A549 (cell line): ENCODE data around the gene RGPD6.
"Not testable (repeated sequence)": the region's sequence is repeated elsewhere in the genome, so short reads cannot be mapped to it uniquely, and the experiment has no call there.

Experiments
- CTCF ChIP-seq: fragments of >200 bp; sonication (Bioruptor Twin); formaldehyde crosslinking; IDR thresholded peaks from 3 replicates; pipeline ENCODE4 v1.5.1; 2016
- ELK1 ChIP-seq: fragments of 150-350 bp; IDR thresholded peaks from 2 replicates; pipeline ENCODE4 v1.6.1; 2014; ENCODE audit warnings: low read depth, mild to moderate bottlenecking, low read length
- EP300 ChIP-seq, 2 experiments: fragments of >200 bp; sonication (Bioruptor Twin); formaldehyde crosslinking; IDR thresholded peaks; 2 replicates in 1 of 2; 3 replicates in 1 of 2; pipeline ENCODE4 v1.6.1; 2016 to 2017
- NR3C1 ChIP-seq: fragments of >200 bp; sonication (Bioruptor Twin); formaldehyde crosslinking; IDR thresholded peaks from 3 replicates; pipeline ENCODE4 v1.6.1; 2017
- PBX3 ChIP-seq: IDR thresholded peaks from 2 replicates; pipeline ENCODE4 v1.6.1; 2012
- PHF8 ChIP-seq: fragments of 200-600 bp; sonication (generic); IDR thresholded peaks from 2 replicates; pipeline ENCODE4 v1.6.1; 2016; ENCODE audit warnings: low read depth, mild to moderate bottlenecking, antibody characterized with exemption, moderate library complexity, borderline replicate concordance
- POLR2A ChIP-seq: IDR thresholded peaks from 2 replicates; pipeline ENCODE4 v1.6.1; 2012; ENCODE audit warnings: mild to moderate bottlenecking, low read length
- RAD21 ChIP-seq, 2 experiments: fragments of >200 bp in 1 of 2; sonication (Bioruptor Twin) in 1 of 2; formaldehyde crosslinking in 1 of 2; IDR thresholded peaks in 1 of 2; conservative IDR thresholded peaks in 1 of 2; 2 replicates in 1 of 2; 3 replicates in 1 of 2; pipeline ENCODE4 v1.6.1; 2012 to 2018; ENCODE audit warnings: inconsistent platforms in 1 of 2
- RFX5 ChIP-seq: fragments of 450-650 bp; IDR thresholded peaks from 2 replicates; pipeline ENCODE4 v1.7.1; 2014; ENCODE audit warnings: antibody characterized with exemption, mild to moderate bottlenecking, moderate library complexity
- SMC3 ChIP-seq: fragments of >200 bp; sonication (Bioruptor Twin); formaldehyde crosslinking; IDR thresholded peaks from 3 replicates; pipeline ENCODE4 v1.6.1; 2018; ENCODE audit warnings: inconsistent platforms
- SREBF2 ChIP-seq: fragments of 450-650 bp; IDR thresholded peaks from 2 replicates; pipeline ENCODE4 v1.6.1; 2014; ENCODE audit warnings: mild to moderate bottlenecking, moderate library complexity
- USF2 ChIP-seq: fragments of 450-650 bp; IDR thresholded peaks from 2 replicates; pipeline ENCODE4 v1.6.1; 2014; ENCODE audit warnings: antibody characterized with exemption

GRCh38 chr2:110591973-110592372, 15.0 kb upstream of the RGPD6 start:
- not testable (repeated sequence) for TF ChIP-seq PHF8; CTCF; SMC3; EP300 (IDR thresholded peaks at IDR 0.05); ELK1; POLR2A; NR3C1; SREBF2; RFX5; RAD21 (conservative IDR thresholded peaks at IDR 0.05 in 1 of 2, IDR thresholded peaks at IDR 0.05 in 1 of 2); PBX3; USF2
